Activated naive CD8-positive, alpha-beta T cell (primary cell): ENCODE measurements around the gene PTPRB.

ENCODE experiments used
- H3K27ac Mint-ChIP-seq: one replicate; pipeline ENCODE4 v1.8.0; 2021; ENCODE audit warnings: mixed read lengths
- H3K27me3 Mint-ChIP-seq: one replicate; pipeline ENCODE4 v1.8.0; 2021; ENCODE audit warnings: mixed read lengths
- H3K36me3 Mint-ChIP-seq: one replicate; pipeline ENCODE4 v1.8.0; 2021; ENCODE audit warnings: mixed read lengths
- H3K4me1 Mint-ChIP-seq: one replicate; pipeline ENCODE4 v1.8.0; 2021; ENCODE audit warnings: low read depth, mixed read lengths
- H3K4me3 Mint-ChIP-seq: one replicate; pipeline ENCODE4 v1.8.0; 2021; ENCODE audit warnings: mild to moderate bottlenecking, mixed read lengths
- H3K9me3 Mint-ChIP-seq: one replicate; pipeline ENCODE4 v1.8.0; 2021; ENCODE audit warnings: low read depth, mixed read lengths

The PTPRB gene

DNA sequence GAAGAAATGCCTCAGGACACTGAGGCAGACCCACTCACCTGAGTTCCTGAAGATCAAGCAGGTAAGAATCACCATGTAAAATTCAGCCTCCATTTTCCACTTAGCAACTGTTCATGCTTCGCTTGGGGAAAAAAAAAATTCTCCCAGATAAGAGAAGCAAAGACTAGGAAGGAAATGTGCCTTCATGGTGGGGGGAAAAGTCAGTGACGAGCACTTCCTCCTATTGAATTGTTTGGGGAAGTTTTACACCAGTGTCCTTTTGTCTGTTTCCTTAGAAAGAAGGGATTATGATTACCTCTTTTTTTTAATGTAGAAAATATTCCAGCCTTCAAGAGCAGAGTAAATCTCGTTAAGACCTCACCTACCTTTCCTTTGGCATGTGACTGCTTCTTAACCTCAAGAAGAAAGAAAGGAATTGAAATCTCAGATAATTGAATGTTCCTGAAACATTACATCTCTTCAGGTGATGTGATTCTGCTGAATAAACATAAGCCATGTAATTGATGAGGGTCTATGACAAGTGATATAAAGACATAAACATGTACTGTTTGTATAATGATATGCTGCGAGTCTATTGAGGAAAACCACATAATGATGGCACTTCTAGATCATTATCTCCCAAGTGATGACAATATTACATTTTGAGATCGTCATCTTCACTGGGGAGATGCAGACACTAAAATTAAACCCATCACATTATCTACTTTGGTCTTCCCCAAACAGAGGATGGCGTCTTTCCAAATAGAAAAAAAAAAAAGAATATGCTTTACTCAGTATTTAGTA lies at the start of gene PTPRB:
Gene PTPRB, minus strand, starts transcription at position 127 of the 783 bp plus-strand sequence. Its CDS starts 34 bp downstream, at position 93.
- Mint-ChIP-seq H3K4me1 (no peaks in the 10 kb centered on the region), H3K9me3 (no peaks in the 10 kb centered on the region), H3K27me3 (peaks cover 6% of the 10 kb centered on the region), H3K4me3 (no peak within 1 kb of the TSS), H3K36me3 (no peaks in the 10 kb centered on the region), H3K27ac (no peak within 1 kb of the TSS)

GRCh38 chr12:70686907-70687306 lies 49.7 kb upstream of the PTPRB start:
- Mint-ChIP-seq H3K36me3 (no peaks in the 10 kb centered on the region), H3K27me3 (peaks cover 8% of the 10 kb centered on the region), H3K27ac (no peak overlapping the region), H3K4me3 (no peak overlapping the region), H3K4me1 (no peaks in the 10 kb centered on the region), H3K9me3 (no peaks in the 10 kb centered on the region)

GRCh38 chr12:70686299-70686698 lies 49.1 kb upstream of the PTPRB start:
- Mint-ChIP-seq H3K4me1 (no peaks in the 10 kb centered on the region), H3K27me3 (peaks cover 11% of the 10 kb centered on the region), H3K27ac (no peak overlapping the region), H3K4me3 (no peak overlapping the region), H3K36me3 (no peaks in the 10 kb centered on the region), H3K9me3 (no peaks in the 10 kb centered on the region)

- no peaks in the 10 kb centered on the region for H3K4me1 Mint-ChIP-seq
- H3K27me3 Mint-ChIP-seq: peaks cover 15% of the 10 kb centered on the region
- H3K36me3 Mint-ChIP-seq: no peaks in the 10 kb centered on the region
- H3K4me3 Mint-ChIP-seq: no peak overlapping the region
- H3K27ac Mint-ChIP-seq: no peak overlapping the region
- H3K9me3 Mint-ChIP-seq: no peaks in the 10 kb centered on the region
These were observed 46.7 kb upstream of the PTPRB start for GRCh38 chr12:70683976-70684375.

DNA sequence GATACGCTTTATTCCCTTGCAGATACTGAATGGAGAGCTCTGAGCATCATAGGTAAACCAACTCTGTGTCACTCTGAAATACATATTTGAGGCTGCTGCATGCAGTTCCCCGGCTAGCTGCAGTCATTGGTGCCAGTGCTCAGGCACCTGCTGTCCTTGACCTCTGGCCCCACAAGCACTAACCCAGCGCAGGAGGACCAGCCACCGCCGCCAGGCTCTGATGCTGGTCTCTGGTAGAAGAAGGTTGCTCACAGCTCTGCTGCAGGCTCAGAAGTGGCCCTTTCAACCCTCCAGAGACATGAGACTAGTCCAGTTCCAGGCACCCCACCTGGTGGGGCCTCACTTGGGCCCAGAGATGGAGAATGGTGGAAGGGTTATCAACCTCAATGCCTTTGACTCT lies 34.5 kb upstream of the PTPRB start:
- Mint-ChIP-seq H3K27me3 (peaks cover 6% of the 10 kb centered on the region), H3K4me3 (no peak overlapping the region)

DNA sequence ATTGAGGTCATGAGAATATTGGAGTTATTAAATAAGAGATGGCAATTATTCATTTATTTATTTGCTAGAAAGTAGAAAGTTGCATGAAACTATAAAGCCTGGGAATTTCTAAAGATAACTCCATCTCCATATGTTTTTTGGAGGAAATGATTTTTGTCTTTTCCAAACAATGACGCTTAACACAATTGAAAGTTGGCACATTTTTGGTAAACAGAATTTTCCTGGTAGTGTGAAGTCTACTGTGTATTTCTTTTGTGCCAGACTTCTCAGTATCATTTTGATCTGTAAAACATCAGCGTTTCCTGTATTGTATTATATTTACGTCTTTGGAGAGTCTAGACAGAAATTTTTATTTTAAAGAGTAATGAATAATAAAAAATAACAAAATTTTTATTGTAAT lies 33.7 kb upstream of the PTPRB start:
- Mint-ChIP-seq H3K36me3 (no peaks in the 10 kb centered on the region), H3K27me3 (peaks cover 6% of the 10 kb centered on the region), H3K4me1 (no peaks in the 10 kb centered on the region), H3K4me3 (no peak overlapping the region), H3K27ac (no peak overlapping the region), H3K9me3 (no peaks in the 10 kb centered on the region)

More for the DNA sequence above, 34.5 kb upstream of the PTPRB start:
- Mint-ChIP-seq H3K9me3 (no peaks in the 10 kb centered on the region), H3K27ac (no peak overlapping the region), H3K36me3 (no peaks in the 10 kb centered on the region), H3K4me1 (no peaks in the 10 kb centered on the region)

DNA sequence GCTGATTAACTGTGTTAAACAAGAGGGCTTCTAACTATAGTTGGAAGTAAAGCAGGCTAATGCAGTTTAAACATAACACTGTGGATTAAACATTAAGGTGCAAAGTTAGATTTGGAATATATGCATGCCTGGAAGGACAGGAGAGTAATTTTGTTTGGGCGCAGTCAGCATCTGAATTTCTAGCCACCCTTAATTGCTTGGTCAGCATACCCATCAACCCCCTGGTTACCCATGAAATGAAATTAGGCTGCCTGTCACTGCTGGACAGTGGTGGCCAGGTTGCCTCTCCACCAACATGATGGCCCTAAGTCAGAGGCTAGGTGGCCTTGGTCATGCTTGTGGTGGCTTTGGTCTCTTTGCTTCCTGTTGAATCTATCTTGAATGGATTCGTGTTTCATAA lies 30.0 kb upstream of the PTPRB start:
- no peaks in the 10 kb centered on the region for H3K36me3 Mint-ChIP-seq
- no peaks in the 10 kb centered on the region for H3K9me3 Mint-ChIP-seq
- H3K4me3 Mint-ChIP-seq: no peak overlapping the region
- H3K27ac Mint-ChIP-seq: no peak overlapping the region
- no peaks in the 10 kb centered on the region for H3K4me1 Mint-ChIP-seq
- peaks cover 3% of the 10 kb centered on the region for H3K27me3 Mint-ChIP-seq

GRCh38 chr12:70666364-70666763 lies 29.1 kb upstream of the PTPRB start:
- no peaks in the 10 kb centered on the region for H3K4me1 Mint-ChIP-seq
- peaks cover 2% of the 10 kb centered on the region for H3K27me3 Mint-ChIP-seq
- no peak overlapping the region for H3K4me3 Mint-ChIP-seq
- H3K9me3 Mint-ChIP-seq: no peaks in the 10 kb centered on the region
- no peak overlapping the region for H3K27ac Mint-ChIP-seq
- no peaks in the 10 kb centered on the region for H3K36me3 Mint-ChIP-seq

DNA sequence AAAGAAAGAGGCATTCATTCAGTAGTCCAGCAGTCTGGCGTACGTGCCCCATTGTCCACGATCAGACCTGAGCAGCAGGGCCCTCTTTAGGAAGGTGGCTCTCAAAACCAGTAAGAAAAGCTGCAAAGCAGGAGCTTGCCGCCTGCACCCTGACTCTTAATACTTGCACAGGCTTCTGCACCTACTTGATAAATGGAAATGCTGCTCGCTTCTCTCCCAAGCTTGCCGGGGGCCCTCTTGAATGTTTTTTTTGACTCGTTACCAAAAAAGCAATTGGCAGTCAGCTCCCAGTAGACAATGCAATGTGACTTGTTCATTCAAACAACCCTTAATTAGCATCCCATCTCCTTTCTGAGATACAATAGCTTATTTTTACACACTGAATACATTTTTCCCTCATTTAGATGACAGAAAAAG lies 27.2 kb upstream of the PTPRB start:
- no peaks in the 10 kb centered on the region for H3K36me3 Mint-ChIP-seq

DNA sequence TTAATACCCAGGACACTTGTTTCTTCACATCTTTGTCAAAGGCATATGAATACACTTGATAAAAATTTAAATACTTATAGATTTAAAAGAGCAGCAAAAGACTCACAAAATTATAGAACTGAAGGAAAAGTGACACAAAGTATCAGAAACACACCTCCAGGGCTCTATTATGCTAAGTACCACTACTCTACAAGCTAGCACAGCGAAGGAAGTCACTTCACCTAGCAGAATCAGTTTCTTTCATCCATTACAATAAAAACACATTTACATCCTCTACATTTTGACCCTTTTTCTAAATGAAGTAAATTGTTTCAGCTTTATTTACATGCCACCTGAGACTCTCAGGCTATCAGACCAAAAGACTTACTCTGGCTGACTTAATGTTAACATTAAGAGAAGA lies 26.6 kb upstream of the PTPRB start:
- Mint-ChIP-seq H3K4me1 (no peaks in the 10 kb centered on the region), H3K9me3 (no peaks in the 10 kb centered on the region), H3K27ac (no peak overlapping the region), H3K36me3 (no peaks in the 10 kb centered on the region), H3K4me3 (no peak overlapping the region), H3K27me3 (peaks cover 4% of the 10 kb centered on the region)

More for the DNA sequence above, 27.2 kb upstream of the PTPRB start:
- Mint-ChIP-seq H3K27me3 (peaks cover 2% of the 10 kb centered on the region), H3K9me3 (no peaks in the 10 kb centered on the region), H3K4me1 (no peaks in the 10 kb centered on the region), H3K4me3 (no peak overlapping the region), H3K27ac (no peak overlapping the region)

GRCh38 chr12:70661466-70662161 lies 24.4 kb upstream of the PTPRB start:
- no peaks in the 10 kb centered on the region for H3K4me1 Mint-ChIP-seq
- no peaks in the 10 kb centered on the region for H3K9me3 Mint-ChIP-seq
- no peak overlapping the region for H3K4me3 Mint-ChIP-seq
- H3K36me3 Mint-ChIP-seq: no peaks in the 10 kb centered on the region
- peaks cover 5% of the 10 kb centered on the region for H3K27me3 Mint-ChIP-seq
- no peak overlapping the region for H3K27ac Mint-ChIP-seq

DNA sequence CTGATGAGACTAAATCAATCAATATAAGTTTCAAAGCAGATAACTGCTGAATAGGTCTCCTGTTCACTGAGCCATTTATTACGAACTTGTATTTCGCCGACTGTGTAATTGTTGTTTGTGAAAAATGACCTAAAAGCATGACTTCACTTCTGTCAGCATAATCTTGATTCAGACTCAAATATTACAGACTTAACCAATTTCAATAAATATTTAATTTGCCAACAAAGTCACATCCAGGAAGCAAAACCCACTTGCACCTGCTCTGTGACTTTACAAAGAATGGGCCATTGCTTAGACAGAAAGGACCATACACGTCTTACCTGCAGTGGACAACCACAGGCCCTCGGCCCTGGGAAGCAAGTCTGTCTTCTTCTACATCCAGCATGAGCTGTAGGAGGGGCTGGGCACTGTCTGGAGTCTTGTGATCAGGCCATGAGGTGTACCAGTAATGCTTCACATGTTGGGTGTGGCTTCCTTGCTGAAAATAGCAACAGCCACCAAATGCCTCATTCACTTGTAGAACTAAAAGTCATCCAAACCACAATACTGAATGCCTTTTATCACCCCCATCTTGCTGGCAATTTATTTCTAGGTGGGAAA lies 23.5 kb upstream of the PTPRB start:
- Mint-ChIP-seq H3K27me3 (peaks cover 5% of the 10 kb centered on the region), H3K4me3 (no peak overlapping the region), H3K4me1 (no peaks in the 10 kb centered on the region), H3K27ac (no peak overlapping the region), H3K36me3 (no peaks in the 10 kb centered on the region), H3K9me3 (no peaks in the 10 kb centered on the region)

GRCh38 chr12:70660002-70660604 lies 22.9 kb upstream of the PTPRB start:
- H3K27ac Mint-ChIP-seq: no peak overlapping the region
- H3K27me3 Mint-ChIP-seq: peaks cover 7% of the 10 kb centered on the region
- H3K36me3 Mint-ChIP-seq: no peaks in the 10 kb centered on the region
- no peaks in the 10 kb centered on the region for H3K9me3 Mint-ChIP-seq
- H3K4me3 Mint-ChIP-seq: no peak overlapping the region
- no peaks in the 10 kb centered on the region for H3K4me1 Mint-ChIP-seq

- Mint-ChIP-seq H3K27me3 (peaks cover 7% of the 10 kb centered on the region), H3K4me1 (no peaks in the 10 kb centered on the region), H3K27ac (no peak overlapping the region), H3K4me3 (no peak overlapping the region), H3K9me3 (no peaks in the 10 kb centered on the region), H3K36me3 (no peaks in the 10 kb centered on the region)
These were observed 21.9 kb upstream of the PTPRB start for GRCh38 chr12:70659077-70659606.
